Fibroblast of mammary gland (primary cell): ENCODE data around the gene ARHGAP4.

ENCODE experiments used
- DNase-seq: peaks from one replicate; pipeline ENCODE4 v3.0.0-alpha.2; 2010; ENCODE audit warnings: low read depth
- H3K4me3 ChIP-seq: 2 replicates; pipeline ENCODE4 v1.5.1; 2011; ENCODE audit warnings: low read depth, mild to moderate bottlenecking, low read length, moderate library complexity; ENCODE audit not compliant: control insufficient read depth
- CTCF ChIP-seq: conservative IDR thresholded peaks from 2 replicates; pipeline ENCODE4 v1.5.1; 2011; ENCODE audit warnings: low read depth, low read length, inconsistent platforms; ENCODE audit not compliant: control insufficient read depth, insufficient read depth

The ARHGAP4 gene

GRCh38 chrX:153885968-153886903, 39.8 kb downstream of the ARHGAP4 start, which contains the start of gene L1CAM:
Gene L1CAM, minus strand, starts transcription at chrX:153886173. Its CDS starts 10,337 bp downstream, at chrX:153875836.
- H3K4me3 ChIP-seq = no peak within 1 kb of the TSS
- TF ChIP-seq CTCF = no peak
- no peak for DNase-seq

DNA sequence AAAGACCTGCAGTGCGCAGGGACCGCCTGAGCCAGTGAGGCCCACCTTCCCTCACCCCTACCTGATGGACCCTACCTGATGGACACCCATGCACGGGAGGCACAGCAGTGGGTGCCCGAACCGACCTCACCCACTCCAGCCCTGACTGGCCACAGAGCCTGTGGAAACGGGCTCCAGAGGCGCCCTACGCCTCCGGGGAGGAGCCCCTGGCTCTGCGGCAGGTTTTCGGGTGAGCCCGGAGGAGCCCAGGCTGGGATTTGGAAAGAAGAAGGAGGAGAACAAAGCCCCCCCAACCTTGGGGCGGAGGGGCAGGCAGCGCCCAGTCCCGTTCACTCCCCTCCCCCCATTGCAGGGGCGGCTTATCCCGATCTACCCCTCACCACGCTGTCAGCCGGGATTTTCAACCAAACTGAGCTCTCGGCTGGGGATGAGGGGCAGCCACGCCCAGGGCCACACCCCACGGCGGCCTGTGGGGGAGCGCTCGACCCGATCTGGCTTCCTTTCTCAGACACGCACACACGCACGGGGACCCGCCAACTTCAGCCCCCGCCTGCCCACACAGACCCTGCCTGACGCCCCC, 40.8 kb downstream of the ARHGAP4 start:
- DNase-seq = no peak
- TF ChIP-seq CTCF = no peak
- no peak overlapping the region for H3K4me3 ChIP-seq

DNA sequence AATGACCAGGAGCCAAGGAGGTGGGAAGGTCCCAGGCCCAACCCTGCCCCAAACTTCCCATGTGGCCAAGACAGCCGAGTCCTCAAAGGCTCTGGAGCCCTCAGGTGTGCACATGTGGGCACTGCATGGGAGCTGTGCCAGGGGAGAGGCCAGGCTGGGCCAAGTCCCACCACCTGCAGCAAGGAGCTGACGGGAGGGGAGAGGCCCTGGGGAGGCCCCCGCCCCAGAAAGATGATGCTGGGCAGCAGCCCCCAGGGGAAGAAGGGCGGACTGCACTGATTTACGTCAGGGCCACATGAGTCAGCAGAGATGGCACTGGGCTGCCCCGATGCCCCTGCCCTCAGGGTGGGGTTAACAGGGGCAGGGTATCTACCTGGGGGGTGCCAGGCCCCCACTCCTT, 41.5 kb downstream of the ARHGAP4 start:
- TF ChIP-seq CTCF = no peak
- DNase-seq = no peak
- H3K4me3 ChIP-seq = no peak overlapping the region

DNA sequence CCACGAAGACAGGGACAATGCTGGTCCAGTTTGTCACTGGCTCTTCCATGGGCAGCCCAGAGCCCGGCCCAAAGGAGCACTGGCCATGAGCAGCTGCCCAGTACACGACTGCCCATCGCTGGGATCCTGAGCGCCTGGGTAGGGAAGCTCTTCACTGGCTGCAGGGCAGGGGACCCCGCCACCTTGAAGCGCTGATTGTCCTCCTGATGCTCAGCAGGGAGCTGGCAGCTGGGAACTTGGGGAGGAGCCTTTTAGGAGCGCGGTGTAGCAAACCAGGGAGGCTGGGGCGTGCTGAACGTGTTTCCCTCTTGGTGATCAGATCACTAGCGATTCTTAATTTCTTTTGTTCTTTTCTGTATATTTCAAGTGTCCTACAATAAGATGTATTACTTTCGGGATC, 41.9 kb downstream of the ARHGAP4 start:
- no peak overlapping the region for H3K4me3 ChIP-seq
- no peak for TF ChIP-seq CTCF
- DNase-seq = no peak

DNA sequence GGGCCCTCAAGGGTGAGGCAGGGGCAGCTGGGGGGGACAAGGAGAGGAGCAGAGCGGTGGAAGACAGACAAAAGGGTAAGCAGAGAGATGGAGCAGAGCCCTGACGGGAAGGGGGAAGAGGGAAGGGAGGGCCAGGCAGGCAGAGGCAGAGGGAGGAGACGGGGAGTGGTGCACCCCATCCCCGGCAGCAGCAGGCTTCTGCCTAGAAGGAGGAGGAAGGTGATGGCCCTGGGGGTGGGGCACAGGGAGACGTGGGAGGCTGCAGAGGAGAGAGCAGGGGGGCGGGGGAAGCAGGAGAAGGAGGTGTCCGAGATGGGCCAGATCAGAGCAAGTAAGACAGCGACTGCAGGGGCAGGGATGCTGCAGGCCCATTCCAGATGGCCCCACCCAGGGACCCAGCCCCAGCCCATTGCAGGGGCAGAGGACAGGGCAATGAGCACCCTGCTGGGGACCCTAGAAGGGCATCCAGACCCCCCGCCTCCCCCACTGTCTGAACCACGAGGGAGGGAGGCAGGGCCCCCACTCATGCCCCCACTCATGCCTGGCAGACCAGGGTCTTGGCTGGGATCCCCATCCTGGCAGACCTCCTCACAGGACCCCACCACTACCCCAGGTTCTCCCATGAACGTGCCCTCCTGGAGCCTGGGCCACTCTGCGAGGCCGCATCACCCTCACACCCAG, 42.8 kb downstream of the ARHGAP4 start:
- no peak for TF ChIP-seq CTCF
- DNase-seq = no peak
- no peak overlapping the region for H3K4me3 ChIP-seq

- DNase-seq = no peak
- no peak overlapping the region for H3K4me3 ChIP-seq
- no peak for TF ChIP-seq CTCF
These were observed 43.5 kb downstream of the ARHGAP4 start for GRCh38 chrX:153882557-153882956.
